ENCODE data around the gene PCSK2.

PCSK2 gene

GRCh38 chr20:17344790-17345189 lies 118.0 kb downstream of the PCSK2 start:
- no peak overlapping the region for H3K4me3 ChIP-seq (ENCODE audit: low read depth, low read length)
- no peaks in the 10 kb centered on the region for H3K36me3 ChIP-seq (ENCODE audit: control insufficient read depth, insufficient read depth, low read length)
- H3K9ac ChIP-seq (ENCODE audit: low read depth, low read length), result no peak overlapping the region
- H3K27me3 ChIP-seq (ENCODE audit: control insufficient read depth, insufficient read depth, low read length), result no peaks in the 10 kb centered on the region
- no peaks in the 10 kb centered on the region for H3K9me3 ChIP-seq (ENCODE audit: control insufficient read depth, insufficient read depth, low read length)
- peaks cover 6% of the 10 kb centered on the region for H3K4me1 ChIP-seq (ENCODE audit: control insufficient read depth, insufficient read depth, low read length)

- no peak overlapping the region for H3K4me3 ChIP-seq (ENCODE audit: low read depth, low read length)
- H3K4me1 ChIP-seq (ENCODE audit: control insufficient read depth, insufficient read depth, low read length), result peaks cover 6% of the 10 kb centered on the region
- H3K9ac ChIP-seq (ENCODE audit: low read depth, low read length), result no peak overlapping the region
- H3K9me3 ChIP-seq (ENCODE audit: control insufficient read depth, insufficient read depth, low read length), result no peaks in the 10 kb centered on the region
- H3K36me3 ChIP-seq (ENCODE audit: control insufficient read depth, insufficient read depth, low read length), result no peaks in the 10 kb centered on the region
- no peaks in the 10 kb centered on the region for H3K27me3 ChIP-seq (ENCODE audit: control insufficient read depth, insufficient read depth, low read length)
Observed at GRCh38 chr20:17345321-17345720, 118.5 kb downstream of the PCSK2 start.

- H3K4me1 ChIP-seq (ENCODE audit: control insufficient read depth, insufficient read depth, low read length), result no peaks in the 10 kb centered on the region
- no peak overlapping the region for H3K9ac ChIP-seq (ENCODE audit: low read depth, low read length)
- H3K27me3 ChIP-seq (ENCODE audit: control insufficient read depth, insufficient read depth, low read length), result no peaks in the 10 kb centered on the region
- H3K4me3 ChIP-seq (ENCODE audit: low read depth, low read length), result no peak overlapping the region
- H3K9me3 ChIP-seq (ENCODE audit: control insufficient read depth, insufficient read depth, low read length), result no peaks in the 10 kb centered on the region
- no peaks in the 10 kb centered on the region for H3K36me3 ChIP-seq (ENCODE audit: control insufficient read depth, insufficient read depth, low read length)
Observed at GRCh38 chr20:17350321-17350720, 123.5 kb downstream of the PCSK2 start.

- no peaks in the 10 kb centered on the region for H3K4me1 ChIP-seq (ENCODE audit: control insufficient read depth, insufficient read depth, low read length)
- no peaks in the 10 kb centered on the region for H3K27me3 ChIP-seq (ENCODE audit: control insufficient read depth, insufficient read depth, low read length)
- no peak overlapping the region for H3K4me3 ChIP-seq (ENCODE audit: low read depth, low read length)
- no peaks in the 10 kb centered on the region for H3K9me3 ChIP-seq (ENCODE audit: control insufficient read depth, insufficient read depth, low read length)
- no peak overlapping the region for H3K9ac ChIP-seq (ENCODE audit: low read depth, low read length)
- no peaks in the 10 kb centered on the region for H3K36me3 ChIP-seq (ENCODE audit: control insufficient read depth, insufficient read depth, low read length)
Observed at GRCh38 chr20:17357238-17357637, 130.4 kb downstream of the PCSK2 start.

- Histone ChIP-seq H3K36me3 (ENCODE audit: control insufficient read depth, insufficient read depth, low read length) (no peaks in the 10 kb centered on the region), H3K4me1 (ENCODE audit: control insufficient read depth, insufficient read depth, low read length) (no peaks in the 10 kb centered on the region)
Observed at GRCh38 chr20:17358854-17359253, 132.0 kb downstream of the PCSK2 start.

GRCh38 chr20:17364681-17365080 lies 137.8 kb downstream of the PCSK2 start:
- no peak overlapping the region for H3K4me3 ChIP-seq (ENCODE audit: low read depth, low read length)
- H3K9ac ChIP-seq (ENCODE audit: low read depth, low read length), result no peak overlapping the region
- H3K9me3 ChIP-seq (ENCODE audit: control insufficient read depth, insufficient read depth, low read length), result no peaks in the 10 kb centered on the region
- H3K27me3 ChIP-seq (ENCODE audit: control insufficient read depth, insufficient read depth, low read length), result no peaks in the 10 kb centered on the region
- no peaks in the 10 kb centered on the region for H3K36me3 ChIP-seq (ENCODE audit: control insufficient read depth, insufficient read depth, low read length)
- H3K4me1 ChIP-seq (ENCODE audit: control insufficient read depth, insufficient read depth, low read length), result no peaks in the 10 kb centered on the region

More at GRCh38 chr20:17358854-17359253, 132.0 kb downstream of the PCSK2 start:
- H3K4me3 ChIP-seq (ENCODE audit: low read depth, low read length), result no peak overlapping the region
- H3K27me3 ChIP-seq (ENCODE audit: control insufficient read depth, insufficient read depth, low read length), result no peaks in the 10 kb centered on the region
- H3K9me3 ChIP-seq (ENCODE audit: control insufficient read depth, insufficient read depth, low read length), result no peaks in the 10 kb centered on the region
- no peak overlapping the region for H3K9ac ChIP-seq (ENCODE audit: low read depth, low read length)

- Histone ChIP-seq H3K36me3 (ENCODE audit: control insufficient read depth, insufficient read depth, low read length) (no peaks in the 10 kb centered on the region), H3K4me3 (ENCODE audit: low read depth, low read length) (no peak overlapping the region), H3K4me1 (ENCODE audit: control insufficient read depth, insufficient read depth, low read length) (no peaks in the 10 kb centered on the region), H3K27me3 (ENCODE audit: control insufficient read depth, insufficient read depth, low read length) (no peaks in the 10 kb centered on the region), H3K9me3 (ENCODE audit: control insufficient read depth, insufficient read depth, low read length) (no peaks in the 10 kb centered on the region), H3K9ac (ENCODE audit: low read depth, low read length) (no peak overlapping the region)
Observed at GRCh38 chr20:17365831-17366230, 139.0 kb downstream of the PCSK2 start.

- no peaks in the 10 kb centered on the region for H3K9me3 ChIP-seq (ENCODE audit: control insufficient read depth, insufficient read depth, low read length)
- H3K27me3 ChIP-seq (ENCODE audit: control insufficient read depth, insufficient read depth, low read length), result no peaks in the 10 kb centered on the region
- no peak overlapping the region for H3K4me3 ChIP-seq (ENCODE audit: low read depth, low read length)
- no peaks in the 10 kb centered on the region for H3K36me3 ChIP-seq (ENCODE audit: control insufficient read depth, insufficient read depth, low read length)
- no peaks in the 10 kb centered on the region for H3K4me1 ChIP-seq (ENCODE audit: control insufficient read depth, insufficient read depth, low read length)
- H3K9ac ChIP-seq (ENCODE audit: low read depth, low read length), result no peak overlapping the region
Observed at GRCh38 chr20:17369506-17369905, 142.7 kb downstream of the PCSK2 start.

GRCh38 chr20:17372806-17373440 lies 146.1 kb downstream of the PCSK2 start:
- Histone ChIP-seq H3K4me3 (ENCODE audit: low read depth, low read length) (no peak overlapping the region), H3K4me1 (ENCODE audit: control insufficient read depth, insufficient read depth, low read length) (no peaks in the 10 kb centered on the region), H3K27me3 (ENCODE audit: control insufficient read depth, insufficient read depth, low read length) (no peaks in the 10 kb centered on the region), H3K9me3 (ENCODE audit: control insufficient read depth, insufficient read depth, low read length) (no peaks in the 10 kb centered on the region), H3K9ac (ENCODE audit: low read depth, low read length) (no peak overlapping the region), H3K36me3 (ENCODE audit: control insufficient read depth, insufficient read depth, low read length) (no peaks in the 10 kb centered on the region)

- Histone ChIP-seq H3K9me3 (ENCODE audit: control insufficient read depth, insufficient read depth, low read length) (no peaks in the 10 kb centered on the region), H3K27me3 (ENCODE audit: control insufficient read depth, insufficient read depth, low read length) (no peaks in the 10 kb centered on the region), H3K4me3 (ENCODE audit: low read depth, low read length) (no peak overlapping the region), H3K9ac (ENCODE audit: low read depth, low read length) (no peak overlapping the region), H3K4me1 (ENCODE audit: control insufficient read depth, insufficient read depth, low read length) (no peaks in the 10 kb centered on the region), H3K36me3 (ENCODE audit: control insufficient read depth, insufficient read depth, low read length) (no peaks in the 10 kb centered on the region)
Observed at GRCh38 chr20:17374086-17374485, 147.2 kb downstream of the PCSK2 start.

GRCh38 chr20:17376031-17376430 lies 149.2 kb downstream of the PCSK2 start:
- no peaks in the 10 kb centered on the region for H3K27me3 ChIP-seq (ENCODE audit: control insufficient read depth, insufficient read depth, low read length)
- H3K9me3 ChIP-seq (ENCODE audit: control insufficient read depth, insufficient read depth, low read length), result no peaks in the 10 kb centered on the region
- no peak overlapping the region for H3K9ac ChIP-seq (ENCODE audit: low read depth, low read length)
- H3K36me3 ChIP-seq (ENCODE audit: control insufficient read depth, insufficient read depth, low read length), result no peaks in the 10 kb centered on the region
- H3K4me3 ChIP-seq (ENCODE audit: low read depth, low read length), result no peak overlapping the region
- H3K4me1 ChIP-seq (ENCODE audit: control insufficient read depth, insufficient read depth, low read length), result no peaks in the 10 kb centered on the region

- no peaks in the 10 kb centered on the region for H3K4me1 ChIP-seq (ENCODE audit: control insufficient read depth, insufficient read depth, low read length)
- no peak overlapping the region for H3K4me3 ChIP-seq (ENCODE audit: low read depth, low read length)
- no peaks in the 10 kb centered on the region for H3K27me3 ChIP-seq (ENCODE audit: control insufficient read depth, insufficient read depth, low read length)
Observed at GRCh38 chr20:17377231-17377630, 150.4 kb downstream of the PCSK2 start.

More at GRCh38 chr20:17377231-17377630, 150.4 kb downstream of the PCSK2 start:
- Histone ChIP-seq H3K9me3 (ENCODE audit: control insufficient read depth, insufficient read depth, low read length) (no peaks in the 10 kb centered on the region), H3K9ac (ENCODE audit: low read depth, low read length) (no peak overlapping the region), H3K36me3 (ENCODE audit: control insufficient read depth, insufficient read depth, low read length) (no peaks in the 10 kb centered on the region)
